Measurements from ENCODE around the gene NEO1.

DNA sequence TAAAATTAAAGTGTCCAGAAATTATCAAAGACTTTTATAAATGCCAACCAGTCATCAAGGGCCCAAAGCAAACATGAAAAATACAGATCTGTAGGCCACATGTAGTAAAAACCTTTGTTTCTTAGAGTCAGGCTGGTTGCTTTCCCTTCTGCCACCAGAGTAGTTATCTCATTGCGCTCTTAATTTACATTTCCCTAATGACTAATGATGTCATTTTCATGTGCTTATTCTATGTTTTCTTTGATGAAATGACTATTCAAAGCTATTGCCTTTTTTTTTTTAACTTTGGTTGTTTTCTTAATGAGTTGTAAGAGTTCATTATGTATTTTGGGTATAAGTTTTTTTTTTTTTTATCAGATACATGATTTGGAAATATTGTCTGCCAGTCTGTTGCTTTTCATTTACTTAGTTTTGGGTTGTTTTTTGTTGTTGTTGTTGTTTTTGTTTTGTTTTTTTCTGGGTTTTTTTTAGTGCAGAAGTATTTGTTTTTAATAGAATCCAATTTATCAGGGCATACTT lies 175.9 kb downstream of the NEO1 start:
- TF ChIP-seq, protein P1, sequence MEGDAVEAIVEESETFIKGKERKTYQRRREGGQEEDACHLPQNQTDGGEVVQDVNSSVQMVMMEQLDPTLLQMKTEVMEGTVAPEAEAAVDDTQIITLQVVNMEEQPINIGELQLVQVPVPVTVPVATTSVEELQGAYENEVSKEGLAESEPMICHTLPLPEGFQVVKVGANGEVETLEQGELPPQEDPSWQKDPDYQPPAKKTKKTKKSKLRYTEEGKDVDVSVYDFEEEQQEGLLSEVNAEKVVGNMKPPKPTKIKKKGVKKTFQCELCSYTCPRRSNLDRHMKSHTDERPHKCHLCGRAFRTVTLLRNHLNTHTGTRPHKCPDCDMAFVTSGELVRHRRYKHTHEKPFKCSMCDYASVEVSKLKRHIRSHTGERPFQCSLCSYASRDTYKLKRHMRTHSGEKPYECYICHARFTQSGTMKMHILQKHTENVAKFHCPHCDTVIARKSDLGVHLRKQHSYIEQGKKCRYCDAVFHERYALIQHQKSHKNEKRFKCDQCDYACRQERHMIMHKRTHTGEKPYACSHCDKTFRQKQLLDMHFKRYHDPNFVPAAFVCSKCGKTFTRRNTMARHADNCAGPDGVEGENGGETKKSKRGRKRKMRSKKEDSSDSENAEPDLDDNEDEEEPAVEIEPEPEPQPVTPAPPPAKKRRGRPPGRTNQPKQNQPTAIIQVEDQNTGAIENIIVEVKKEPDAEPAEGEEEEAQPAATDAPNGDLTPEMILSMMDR (IDR thresholded peaks at IDR 0.05; ENCODE audit: insufficient read depth, low read length, poor library complexity, severe bottlenecking): no peak
- no peak for TF ChIP-seq EZH2phosphoT487 (conservative IDR thresholded peaks at IDR 0.05; ENCODE audit: low read length)
